Trophoblast cell (in vitro differentiated cells and primary cell): ENCODE results near the gene ADIPOR2.

Experiments
- DNase-seq, 2 donors: peaks; one replicate each; pipeline ENCODE4 v3.0.0-alpha.2; 2016
- H2AFZ ChIP-seq: 2 replicates; pipeline ENCODE4 v1.6.1; 2013; ENCODE audit warnings: low read length, moderate library complexity, mild to moderate bottlenecking; ENCODE audit not compliant: insufficient read depth, poor library complexity
- H2AK5ac ChIP-seq: 2 replicates; pipeline ENCODE4 v1.6.1; 2013; ENCODE audit warnings: mild to moderate bottlenecking, low read length
- H2BK120ac ChIP-seq: 2 replicates; pipeline ENCODE4 v1.6.1; 2013; ENCODE audit warnings: low read length, mild to moderate bottlenecking, moderate library complexity; ENCODE audit not compliant: insufficient read depth, poor library complexity
- H2BK12ac ChIP-seq: 2 replicates; pipeline ENCODE4 v1.6.1; 2013; ENCODE audit warnings: mild to moderate bottlenecking, low read length, moderate library complexity
- H2BK5ac ChIP-seq: 2 replicates; pipeline ENCODE4 v1.6.1; 2013; ENCODE audit warnings: low read length, low read depth, moderate library complexity, mild to moderate bottlenecking; ENCODE audit not compliant: poor library complexity
- H3K14ac ChIP-seq: 2 replicates; pipeline ENCODE4 v1.6.1; 2013; ENCODE audit warnings: mild to moderate bottlenecking, low read length
- H3K18ac ChIP-seq: 2 replicates; pipeline ENCODE4 v1.6.1; 2013; ENCODE audit warnings: mild to moderate bottlenecking, low read length
- H3K23ac ChIP-seq: 2 replicates; pipeline ENCODE4 v1.6.1; 2013; ENCODE audit warnings: low read length
- H3K27ac ChIP-seq: 2 replicates; pipeline ENCODE4 v1.5.1; 2013; ENCODE audit warnings: low read depth, mild to moderate bottlenecking, inconsistent platforms, low read length, moderate library complexity
- H3K27me3 ChIP-seq: 2 replicates; pipeline ENCODE4 v1.6.1; 2013; ENCODE audit warnings: inconsistent platforms, mild to moderate bottlenecking, low read length, moderate library complexity; ENCODE audit not compliant: insufficient read depth
- H3K36me3 ChIP-seq, 2 experiments: 1 replicate in 1 of 2; 2 replicates in 1 of 2; pipeline ENCODE4 v1.6.1; 2013; ENCODE audit warnings: low read length in 2 of 2, mild to moderate bottlenecking in 2 of 2, moderate library complexity in 1 of 2; ENCODE audit not compliant: insufficient read depth in 2 of 2, control insufficient read depth in 1 of 2
- H3K4ac ChIP-seq: 2 replicates; pipeline ENCODE4 v1.6.1; 2013; ENCODE audit warnings: low read depth, mild to moderate bottlenecking, low read length, moderate library complexity
- H3K4me1 ChIP-seq, 2 experiments: 1 replicate in 1 of 2; 2 replicates in 1 of 2; pipeline ENCODE4 v1.6.1; 2013; ENCODE audit warnings: low read length in 2 of 2, mild to moderate bottlenecking in 2 of 2, moderate library complexity in 1 of 2; ENCODE audit not compliant: insufficient read depth in 2 of 2, control insufficient read depth in 1 of 2
- H3K4me2 ChIP-seq: 2 replicates; pipeline ENCODE4 v1.6.1; 2013; ENCODE audit warnings: inconsistent platforms, mild to moderate bottlenecking, low read length, moderate library complexity
- H3K4me3 ChIP-seq: 2 replicates; pipeline ENCODE4 v1.5.1; 2013; ENCODE audit warnings: mild to moderate bottlenecking, low read depth, low read length, inconsistent platforms
- H3K79me1 ChIP-seq: one replicate; pipeline ENCODE4 v1.6.1; 2013; ENCODE audit warnings: low read length
- H3K79me2 ChIP-seq: 2 replicates; pipeline ENCODE4 v1.6.1; 2013; ENCODE audit warnings: low read length, mild to moderate bottlenecking; ENCODE audit not compliant: control insufficient read depth, insufficient read depth, poor library complexity
- H3K9ac ChIP-seq: 2 replicates; pipeline ENCODE4 v1.6.1; 2013; ENCODE audit warnings: mild to moderate bottlenecking, low read length
- H3K9me3 ChIP-seq: 2 replicates; pipeline ENCODE4 v1.6.1; 2013; ENCODE audit warnings: low read depth, mild to moderate bottlenecking, control low read depth, inconsistent platforms, low read length; ENCODE audit not compliant: insufficient read depth
- H4K12ac ChIP-seq: 2 replicates; pipeline ENCODE4 v1.6.1; 2013; ENCODE audit warnings: low read depth, mild to moderate bottlenecking, low read length, moderate library complexity
- H4K8ac ChIP-seq: 2 replicates; pipeline ENCODE4 v1.6.1; 2013; ENCODE audit warnings: low read depth, mild to moderate bottlenecking, low read length, moderate library complexity
- H4K91ac ChIP-seq: one replicate; pipeline ENCODE4 v1.6.1; 2013; ENCODE audit warnings: low read depth, mild to moderate bottlenecking, low read length, moderate library complexity
- WGBS: extraction: QIAGEN DNeasy Blood & Tissue Kit; methylation state at CpG from one replicate; pipeline ENCODE4 v1.1.7; 2013; ENCODE audit warnings: missing lambda C conversion rate; ENCODE audit not compliant: insufficient read length, insufficient coverage; ENCODE audit errors: extremely low coverage; 5-methylcytosine and 5-hydroxymethylcytosine counted together

Gene ADIPOR2

GRCh38 chr12:1820896-1821291, 130.0 kb downstream of the ADIPOR2 start:
- Histone ChIP-seq H3K9me3 (peaks cover 8% of the 10 kb centered on the region), H3K4me2 (no peak overlapping the region), H2AK5ac (no peak overlapping the region), H4K12ac (no peak overlapping the region), H3K79me2 (no peaks in the 10 kb centered on the region), H2BK120ac (no peak overlapping the region), H3K27ac (no peak overlapping the region), H3K4me3 (no peak overlapping the region), H2AFZ (no peak overlapping the region), H2BK12ac (no peak overlapping the region), H4K91ac (no peak overlapping the region), H3K36me3 (no peaks in the 10 kb centered on the region), H3K79me1 (no peaks in the 10 kb centered on the region), H3K9ac (no peak overlapping the region), H4K8ac (no peak overlapping the region), H3K27me3 (peaks cover 33% of the 10 kb centered on the region), H3K18ac (no peak overlapping the region), H3K4me1 (no peaks in the 10 kb centered on the region), H3K23ac (no peak overlapping the region), H3K14ac (no peak overlapping the region), H2BK5ac (no peak overlapping the region), H3K4ac (no peak overlapping the region)
- WGBS: no CpG with 5 or more reads among the region's 11 CpGs
- no peak for DNase-seq

GRCh38 chr12:1821805-1822204, 130.9 kb downstream of the ADIPOR2 start:
- no peak overlapping the region for H2AK5ac ChIP-seq
- no peak overlapping the region for H2BK120ac ChIP-seq
- H3K9ac ChIP-seq: no peak overlapping the region
- H2AFZ ChIP-seq: no peak overlapping the region
- no peak overlapping the region for H3K14ac ChIP-seq
- no peaks in the 10 kb centered on the region for H3K79me1 ChIP-seq
- H3K4me1 ChIP-seq: no peaks in the 10 kb centered on the region
- no peak for DNase-seq
- H3K4ac ChIP-seq: no peak overlapping the region
- no peak overlapping the region for H4K8ac ChIP-seq
- no CpG with 5 or more reads among the region's 12 CpGs for WGBS
- no peaks in the 10 kb centered on the region for H3K79me2 ChIP-seq
- peaks cover 33% of the 10 kb centered on the region for H3K27me3 ChIP-seq
- H3K9me3 ChIP-seq: peaks cover 6% of the 10 kb centered on the region
- H2BK12ac ChIP-seq: no peak overlapping the region
- no peak overlapping the region for H3K27ac ChIP-seq
- no peak overlapping the region for H3K4me3 ChIP-seq
- H3K4me2 ChIP-seq: no peak overlapping the region
- no peak overlapping the region for H3K23ac ChIP-seq
- no peak overlapping the region for H4K91ac ChIP-seq
- H3K18ac ChIP-seq: no peak overlapping the region
- no peak overlapping the region for H4K12ac ChIP-seq
- no peak overlapping the region for H2BK5ac ChIP-seq
- no peaks in the 10 kb centered on the region for H3K36me3 ChIP-seq

DNA sequence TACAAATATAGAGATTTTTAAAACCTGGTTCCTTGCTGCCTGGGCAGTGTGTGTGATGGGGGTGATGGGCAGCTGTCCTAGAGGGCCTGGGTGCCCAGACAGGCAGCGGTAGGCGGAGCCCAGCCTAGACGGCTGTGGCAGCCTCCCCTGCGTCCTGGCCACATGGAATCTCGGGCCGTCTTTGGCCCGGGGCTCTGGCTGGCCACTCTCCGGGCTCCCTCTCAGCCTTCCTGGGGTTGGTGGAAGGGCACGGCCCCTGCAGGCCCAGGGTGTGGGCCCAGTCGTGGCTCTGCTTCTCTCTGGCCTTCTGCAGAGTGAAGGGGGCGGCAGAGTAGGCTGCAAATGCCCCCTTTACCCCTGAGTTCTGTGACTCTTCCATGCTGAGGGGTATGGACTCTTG, 131.8 kb downstream of the ADIPOR2 start:
- H3K4ac ChIP-seq: no peak overlapping the region
- no peak overlapping the region for H3K4me3 ChIP-seq
- no peak overlapping the region for H3K18ac ChIP-seq
- DNase-seq: no peak
- no peak overlapping the region for H3K27ac ChIP-seq
- H2BK120ac ChIP-seq: no peak overlapping the region
- H4K12ac ChIP-seq: no peak overlapping the region
- no peaks in the 10 kb centered on the region for H3K4me1 ChIP-seq
- peaks cover 33% of the 10 kb centered on the region for H3K27me3 ChIP-seq
- peaks cover 2% of the 10 kb centered on the region for H3K9me3 ChIP-seq
- H2BK12ac ChIP-seq: no peak overlapping the region
- H4K91ac ChIP-seq: no peak overlapping the region
- H2AFZ ChIP-seq: no peak overlapping the region
- H2BK5ac ChIP-seq: no peak overlapping the region
- no peaks in the 10 kb centered on the region for H3K79me2 ChIP-seq
- H3K23ac ChIP-seq: no peak overlapping the region
- no peak overlapping the region for H3K9ac ChIP-seq
- H3K36me3 ChIP-seq: no peaks in the 10 kb centered on the region
- H3K79me1 ChIP-seq: no peaks in the 10 kb centered on the region
- no peak overlapping the region for H2AK5ac ChIP-seq
- no peak overlapping the region for H4K8ac ChIP-seq
- no CpG with 5 or more reads among the region's 11 CpGs for WGBS
- H3K14ac ChIP-seq: no peak overlapping the region
- H3K4me2 ChIP-seq: no peak overlapping the region

DNA sequence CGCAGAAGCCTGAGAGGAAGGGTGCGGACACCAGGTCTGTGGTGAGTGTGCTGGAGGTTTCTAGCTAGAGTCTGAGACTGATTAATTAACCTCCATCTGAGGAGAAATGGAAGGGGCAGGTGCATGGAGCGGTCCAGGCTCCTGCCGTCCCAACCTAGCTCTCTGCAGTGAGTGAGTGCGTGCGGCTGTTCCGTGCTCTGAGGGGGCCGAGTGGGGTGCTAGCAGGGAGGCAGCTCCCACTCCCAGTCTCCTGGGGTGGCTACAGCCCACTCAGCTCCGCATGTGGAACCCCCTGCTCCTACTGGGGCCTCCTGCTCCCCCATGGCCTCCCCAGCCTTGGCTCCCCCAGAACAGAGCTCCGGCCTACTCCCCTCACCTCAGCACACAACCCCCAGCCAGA, 132.4 kb downstream of the ADIPOR2 start:
- DNase-seq: no peak
- H4K8ac ChIP-seq: no peak overlapping the region
- H3K23ac ChIP-seq: no peak overlapping the region
- H3K27me3 ChIP-seq: peaks cover 33% of the 10 kb centered on the region
- H2AK5ac ChIP-seq: no peak overlapping the region
- H3K4me1 ChIP-seq: no peaks in the 10 kb centered on the region
- H3K14ac ChIP-seq: no peak overlapping the region
- no peak overlapping the region for H2AFZ ChIP-seq
- H4K12ac ChIP-seq: no peak overlapping the region
- no peak overlapping the region for H3K18ac ChIP-seq
- no peaks in the 10 kb centered on the region for H3K79me1 ChIP-seq
- no peak overlapping the region for H2BK120ac ChIP-seq
- H3K9me3 ChIP-seq: peaks cover 2% of the 10 kb centered on the region
- no peaks in the 10 kb centered on the region for H3K79me2 ChIP-seq
- no peak overlapping the region for H3K4me2 ChIP-seq
- WGBS: no CpG with 5 or more reads among the region's 10 CpGs
- H3K4me3 ChIP-seq: no peak overlapping the region
- no peak overlapping the region for H3K4ac ChIP-seq
- H3K9ac ChIP-seq: no peak overlapping the region
- H2BK5ac ChIP-seq: no peak overlapping the region
- no peak overlapping the region for H2BK12ac ChIP-seq
- no peaks in the 10 kb centered on the region for H3K36me3 ChIP-seq
- no peak overlapping the region for H4K91ac ChIP-seq
- no peak overlapping the region for H3K27ac ChIP-seq
